GM19351 (cell line): Measurements from ENCODE around the gene CCDC171.

ENCODE experiments used
- ATAC-seq: cut with Tn5 transposase; IDR thresholded peaks from one replicate; pipeline ENCODE4 v1.9.1; 2021; ENCODE audit warnings: mild to moderate bottlenecking, moderate library complexity; ENCODE audit not compliant: unreplicated experiment

The CCDC171 gene

GRCh38 chr9:15867334-15867733 lies 314.5 kb downstream of the CCDC171 start:
- peak; percentile 62 for ATAC-seq

- ATAC-seq = no peak
These were observed 315.1 kb downstream of the CCDC171 start for GRCh38 chr9:15867988-15868387.

- ATAC-seq = peak; percentile 79
These were observed 320.8 kb downstream of the CCDC171 start for GRCh38 chr9:15873573-15874177.

- ATAC-seq = no peak
These were observed 329.5 kb downstream of the CCDC171 start for GRCh38 chr9:15882328-15882727.

GRCh38 chr9:15882883-15883282 lies 330.0 kb downstream of the CCDC171 start:
- no peak for ATAC-seq

DNA sequence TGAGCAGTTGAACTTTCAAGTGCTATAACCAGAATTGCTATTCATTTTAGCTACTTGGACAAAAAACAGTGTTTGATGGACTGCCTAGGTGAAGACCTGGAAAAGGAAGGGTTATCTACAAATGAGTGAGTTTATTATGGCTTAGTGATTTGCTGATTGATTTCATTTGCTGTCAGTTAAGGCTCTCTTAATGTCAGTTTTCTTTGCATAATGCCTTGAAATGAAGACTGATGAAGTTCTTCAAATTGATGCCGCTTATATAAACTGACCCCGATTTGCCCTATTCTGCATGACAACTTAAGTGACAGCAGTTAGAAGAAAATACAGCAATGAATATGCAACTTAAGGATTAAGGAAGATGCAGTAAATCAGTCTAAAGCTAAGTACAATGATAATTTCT lies 332.6 kb downstream of the CCDC171 start:
- ATAC-seq = no peak

- ATAC-seq = no peak
These were observed 336.7 kb downstream of the CCDC171 start for GRCh38 chr9:15889555-15889954.

DNA sequence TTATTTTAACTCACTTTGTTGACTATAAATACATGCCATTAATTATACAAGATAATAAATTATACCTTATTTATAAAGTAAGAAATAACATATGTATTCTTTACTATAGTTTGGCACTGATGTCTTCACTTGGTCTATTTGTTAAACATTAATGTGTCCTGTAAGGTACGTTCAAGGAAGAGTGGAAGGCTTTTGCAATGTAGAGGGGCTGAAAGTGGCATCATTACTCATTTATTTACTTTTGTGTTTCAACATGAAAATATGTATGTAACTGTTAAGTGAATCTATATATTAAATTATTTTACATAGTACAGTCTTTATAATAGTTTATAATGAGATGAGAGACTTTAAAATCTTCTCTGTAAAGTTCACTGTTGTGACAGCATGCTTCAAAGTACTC lies 348.7 kb downstream of the CCDC171 start:
- ATAC-seq = no peak

DNA sequence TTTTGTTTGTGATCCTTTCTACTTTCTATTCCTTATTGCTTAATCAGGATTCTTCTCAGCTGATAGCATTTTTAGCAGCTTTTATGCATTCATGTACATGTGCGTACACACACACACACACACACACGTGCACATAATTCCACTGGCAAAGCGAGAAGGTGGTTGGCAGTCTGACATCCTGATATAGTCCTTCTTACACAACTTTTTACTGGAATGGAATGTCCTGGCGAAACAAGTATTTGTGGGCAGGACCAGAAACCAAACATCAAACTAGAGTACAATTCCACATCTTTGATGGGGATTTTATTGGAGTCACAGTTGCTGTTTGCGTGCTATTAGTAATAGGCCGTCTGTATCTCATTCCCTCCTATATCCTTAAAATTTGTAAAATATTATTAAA lies 356.5 kb downstream of the CCDC171 start:
- ATAC-seq = no peak

DNA sequence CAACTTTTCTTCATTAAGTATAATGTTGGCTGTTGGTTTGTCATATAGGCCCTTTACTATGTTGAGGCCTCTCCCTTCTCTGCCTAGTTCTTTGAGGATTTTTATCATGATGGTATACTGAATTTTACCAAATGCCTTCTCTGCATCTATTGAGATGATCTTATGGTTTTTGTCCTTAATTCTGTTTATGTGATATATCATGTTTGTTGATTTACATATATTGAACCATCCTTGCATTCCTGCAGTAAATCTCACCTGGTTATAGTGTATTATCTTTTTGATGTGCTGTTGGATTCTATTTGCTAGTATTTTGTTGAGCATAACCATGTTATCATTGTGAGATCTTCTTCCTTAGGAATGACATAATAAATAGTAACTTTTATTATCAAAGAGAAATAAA lies 362.9 kb downstream of the CCDC171 start:
- ATAC-seq = no peak

DNA sequence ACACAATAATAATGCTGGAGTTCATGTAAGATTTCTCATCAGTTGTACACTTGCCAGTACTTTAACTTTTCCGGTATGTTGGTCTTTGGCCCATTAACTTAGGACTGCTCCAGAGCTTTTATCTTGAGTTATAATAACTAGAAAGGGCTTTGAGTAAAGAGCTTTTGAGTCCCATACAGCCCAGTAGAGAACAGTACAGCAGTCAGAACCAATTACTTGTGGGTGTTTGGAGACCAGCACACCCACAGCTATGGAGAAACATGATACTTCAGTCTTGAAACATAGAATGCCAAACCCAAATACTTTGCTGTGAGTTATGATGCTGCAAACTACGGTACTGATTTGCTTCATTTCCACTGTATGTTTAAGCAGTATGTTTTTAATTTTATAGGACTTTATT lies 374.3 kb downstream of the CCDC171 start:
- ATAC-seq = no peak

DNA sequence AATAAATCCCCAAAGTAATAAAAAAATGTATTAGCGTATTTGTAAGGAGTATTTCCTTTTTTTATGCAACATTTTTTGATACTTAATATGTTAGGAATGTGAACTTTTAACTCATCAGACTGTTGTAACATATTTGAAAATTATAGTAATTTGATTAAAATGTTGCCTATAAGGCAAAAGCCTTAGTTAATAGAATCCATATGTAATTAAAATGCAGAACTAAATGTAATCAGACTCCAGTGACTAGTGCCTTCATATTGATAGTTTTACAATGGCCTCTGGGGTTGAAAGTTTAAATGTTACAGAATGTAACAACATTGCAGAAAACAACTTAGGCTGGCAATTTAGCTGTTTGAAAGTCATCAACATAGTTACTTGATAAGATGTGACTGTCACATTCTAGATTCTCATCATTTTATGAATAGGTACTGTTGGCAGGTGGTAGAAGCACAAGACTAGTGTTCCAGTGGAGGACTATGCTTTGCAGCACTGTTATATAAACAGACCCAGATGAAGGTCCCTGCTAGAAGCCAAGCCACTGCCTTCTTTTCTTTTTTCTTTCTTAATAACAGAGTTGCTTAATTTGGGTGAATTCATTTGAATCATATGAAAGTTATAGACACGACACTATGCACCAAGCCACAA lies 382.9 kb downstream of the CCDC171 start:
- ATAC-seq = no peak

DNA sequence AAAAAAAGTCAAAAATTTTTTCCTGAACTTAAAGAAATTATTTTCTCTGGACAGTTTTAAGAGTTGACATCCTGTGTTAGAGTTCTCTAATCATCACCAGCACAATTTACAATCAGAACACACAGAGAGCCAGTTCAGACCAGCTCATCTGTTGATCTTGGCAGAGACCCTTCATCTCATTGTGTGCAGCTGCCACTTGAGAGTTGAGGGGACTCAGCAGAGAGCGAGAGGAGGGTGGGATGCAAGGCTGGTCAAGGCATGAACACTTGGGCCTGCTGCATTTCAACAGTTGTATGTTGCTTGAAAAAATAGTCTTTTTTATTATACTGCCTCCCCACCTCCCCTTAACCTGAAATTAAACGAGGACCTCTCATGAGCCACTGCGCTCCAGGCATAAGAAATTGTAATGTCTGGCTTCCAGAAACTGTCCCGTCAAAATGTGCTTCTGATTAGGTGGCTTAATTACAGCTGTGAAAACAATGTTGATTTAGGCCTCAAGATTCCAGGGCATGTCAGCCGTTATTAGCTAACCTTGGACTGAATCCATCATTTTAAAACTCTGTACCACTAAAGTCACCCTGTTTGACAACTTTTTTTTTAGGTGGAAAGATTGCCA lies 383.6 kb downstream of the CCDC171 start:
- no peak for ATAC-seq

GRCh38 chr9:15942831-15943424 lies 390.1 kb downstream of the CCDC171 start:
- ATAC-seq = no peak

DNA sequence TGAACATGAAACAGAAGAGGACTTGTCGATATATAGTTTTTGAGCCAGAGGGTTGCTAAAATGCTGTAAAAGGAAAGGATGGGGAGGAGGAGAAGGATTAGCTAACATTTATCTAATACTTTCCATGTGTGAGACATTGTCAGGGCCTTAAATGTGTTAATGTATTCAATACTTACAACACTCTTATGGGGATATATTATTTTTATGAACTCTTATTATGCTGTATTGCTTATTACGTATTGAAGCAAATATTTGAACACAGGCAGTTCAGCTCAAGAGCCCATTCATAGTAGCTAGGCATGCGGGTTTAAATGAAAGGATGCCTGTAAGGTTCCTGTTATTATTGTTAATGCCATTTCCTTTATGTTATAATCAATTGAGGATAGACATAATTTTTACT lies 391.5 kb downstream of the CCDC171 start:
- no peak for ATAC-seq

- ATAC-seq = peak; percentile 50
These were observed 406.8 kb downstream of the CCDC171 start for GRCh38 chr9:15959663-15960062.

DNA sequence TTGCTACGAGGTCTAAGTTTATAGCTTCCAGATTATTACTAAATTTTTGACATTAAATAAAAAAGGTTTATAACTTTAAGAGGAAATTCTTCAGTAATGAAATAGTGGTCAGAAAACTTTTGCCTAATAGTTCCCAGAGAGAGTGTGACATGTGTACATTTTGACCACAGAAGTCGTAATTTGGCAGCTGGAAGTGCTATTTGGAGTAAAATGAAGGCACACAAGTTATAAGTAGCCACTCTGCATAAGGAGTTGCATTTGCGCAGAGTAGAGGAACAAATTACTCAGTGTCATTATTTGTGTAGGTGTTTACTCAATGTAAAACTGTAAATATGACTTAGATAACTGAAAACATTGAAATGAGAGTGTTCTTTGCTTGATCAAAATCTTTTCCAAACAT lies 408.4 kb downstream of the CCDC171 start:
- ATAC-seq = no peak

DNA sequence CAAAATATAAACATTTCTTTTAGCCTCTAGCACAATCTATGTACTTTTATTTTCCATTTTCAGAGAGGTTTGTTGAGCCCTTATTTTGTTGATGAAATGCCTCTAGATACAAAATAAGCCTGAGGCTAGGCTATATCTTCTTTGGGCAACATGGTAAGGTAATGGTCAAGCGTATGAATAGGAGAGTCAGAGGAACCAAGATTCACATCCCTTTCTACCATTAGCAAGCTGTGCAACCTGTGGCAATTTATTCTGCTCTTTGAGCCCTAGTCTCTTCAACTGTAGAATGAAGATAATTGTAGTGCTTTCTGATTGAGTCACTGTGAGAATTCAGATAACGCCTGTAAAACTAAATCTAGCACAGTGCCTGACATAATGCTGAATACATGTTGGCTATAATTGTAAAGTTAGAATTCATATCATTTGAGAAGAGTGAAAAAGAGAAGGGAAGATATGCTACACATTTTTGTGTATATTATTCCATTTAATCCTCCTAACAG lies 412.5 kb downstream of the CCDC171 start:
- no peak for ATAC-seq

DNA sequence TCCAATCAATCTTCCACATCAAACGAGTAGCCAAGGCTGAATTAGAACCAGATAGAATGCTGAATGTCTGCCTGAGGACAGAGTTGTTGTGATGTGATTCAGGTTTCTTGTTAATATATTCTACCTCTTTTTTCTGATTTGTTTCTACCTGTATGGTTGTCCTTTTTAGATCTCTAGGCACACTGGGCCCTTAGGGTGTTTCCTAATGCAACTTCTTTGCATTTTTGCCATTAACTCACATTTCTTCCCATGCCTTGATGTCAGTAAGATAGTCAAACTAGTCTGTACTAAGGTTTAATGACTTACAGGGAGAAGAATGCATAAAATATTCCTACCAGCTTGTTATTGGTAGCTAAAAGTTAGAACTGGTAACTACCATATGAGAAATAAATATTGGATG lies 413.6 kb downstream of the CCDC171 start:
- no peak for ATAC-seq

DNA sequence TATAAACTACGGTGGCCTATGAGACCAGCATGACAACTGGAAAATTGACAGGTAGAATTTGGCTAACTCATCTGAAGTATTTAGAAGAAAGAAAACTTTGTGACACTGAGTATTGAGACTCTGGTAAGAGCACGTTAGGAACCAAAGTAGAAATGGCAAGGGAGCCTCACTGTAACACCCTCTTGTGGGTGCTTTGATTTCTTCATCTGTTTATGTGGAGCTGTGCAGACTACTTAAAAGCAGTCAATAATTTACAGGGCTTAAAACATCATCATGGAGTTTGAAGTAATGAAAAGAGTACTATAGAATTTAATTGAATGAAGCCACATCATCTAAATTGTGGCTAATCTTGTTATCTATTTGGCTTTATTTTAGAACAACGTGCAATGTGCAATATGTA lies 414.2 kb downstream of the CCDC171 start:
- no peak for ATAC-seq

GRCh38 chr9:15972760-15973159 lies 419.9 kb downstream of the CCDC171 start:
- no peak for ATAC-seq
